Endothelial cell of umbilical vein (primary cell): Measurements from ENCODE around the gene GPAT2.
"Not testable (repeated sequence)": the region's sequence is repeated elsewhere in the genome, so short reads cannot be mapped to it uniquely, and the experiment has no call there.

Experiments used
- POLR2A ChIP-seq: IDR thresholded peaks from 2 replicates; pipeline ENCODE4 v1.6.1; 2012; ENCODE audit warnings: low read depth, mild to moderate bottlenecking, control low read depth, low read length
- POLR2AphosphoS5 ChIP-seq: IDR thresholded peaks from 2 replicates; pipeline ENCODE4 v1.6.1; 2012; ENCODE audit warnings: low read depth, mild to moderate bottlenecking, control low read depth, low read length, moderate library complexity; ENCODE audit not compliant: insufficient read depth
- TF ChIP-seq, protein P1 (sequence below), 2 donors: IDR thresholded peaks; 1 replicate in 1 of 2; 2 replicates in 1 of 2; pipeline ENCODE4 v1.5.1; 2011; ENCODE audit warnings: low read length in 2 of 2, mild to moderate bottlenecking in 2 of 2, moderate library complexity in 2 of 2, control low read depth in 1 of 2, inconsistent platforms in 1 of 2, low read depth in 1 of 2; ENCODE audit not compliant: insufficient read depth in 1 of 2; ENCODE audit errors: extremely low read depth in 1 of 2

DNA sequence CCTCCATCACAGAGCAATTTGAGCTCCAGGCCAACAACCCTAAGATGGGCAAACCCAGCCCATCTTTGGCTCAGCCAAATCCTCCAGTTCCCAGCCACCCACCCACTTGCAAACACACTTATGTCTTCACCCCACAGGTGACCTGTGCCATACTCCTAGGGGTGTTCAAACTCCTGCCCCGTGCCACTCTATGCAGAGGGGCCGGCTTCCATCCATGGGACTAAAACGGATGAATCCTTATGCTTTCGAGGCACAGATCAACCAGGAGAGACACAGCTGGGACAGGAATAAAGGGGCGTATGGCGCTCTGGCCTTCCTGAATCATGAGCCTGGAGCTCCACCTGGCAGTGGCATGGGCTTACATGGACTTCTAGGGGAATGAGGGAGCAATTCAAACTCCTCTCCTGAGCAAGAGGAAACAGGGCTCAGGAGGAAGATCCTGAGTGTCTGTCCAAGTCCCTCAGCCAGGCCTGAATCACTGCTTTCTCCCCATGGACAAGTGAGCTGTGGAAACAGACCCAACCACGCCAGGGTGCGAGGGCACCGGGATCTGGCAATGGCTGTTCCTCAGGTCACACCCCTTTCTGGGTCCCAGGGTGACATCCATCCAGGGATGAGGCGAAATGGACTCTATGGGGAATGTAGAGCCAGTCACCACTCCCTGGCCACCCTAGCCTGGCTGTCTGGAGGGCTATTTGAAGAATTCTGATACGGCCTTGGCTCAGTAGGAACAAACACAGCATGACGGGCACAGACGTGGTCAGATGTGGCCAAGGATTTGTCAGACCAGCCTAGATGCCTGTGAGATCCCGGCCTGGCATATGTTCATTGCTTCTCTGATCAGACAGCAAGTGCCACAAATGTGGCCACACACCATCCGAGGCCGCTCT, 36.6 kb upstream of the GPAT2 start:
- TF ChIP-seq, protein P1, sequence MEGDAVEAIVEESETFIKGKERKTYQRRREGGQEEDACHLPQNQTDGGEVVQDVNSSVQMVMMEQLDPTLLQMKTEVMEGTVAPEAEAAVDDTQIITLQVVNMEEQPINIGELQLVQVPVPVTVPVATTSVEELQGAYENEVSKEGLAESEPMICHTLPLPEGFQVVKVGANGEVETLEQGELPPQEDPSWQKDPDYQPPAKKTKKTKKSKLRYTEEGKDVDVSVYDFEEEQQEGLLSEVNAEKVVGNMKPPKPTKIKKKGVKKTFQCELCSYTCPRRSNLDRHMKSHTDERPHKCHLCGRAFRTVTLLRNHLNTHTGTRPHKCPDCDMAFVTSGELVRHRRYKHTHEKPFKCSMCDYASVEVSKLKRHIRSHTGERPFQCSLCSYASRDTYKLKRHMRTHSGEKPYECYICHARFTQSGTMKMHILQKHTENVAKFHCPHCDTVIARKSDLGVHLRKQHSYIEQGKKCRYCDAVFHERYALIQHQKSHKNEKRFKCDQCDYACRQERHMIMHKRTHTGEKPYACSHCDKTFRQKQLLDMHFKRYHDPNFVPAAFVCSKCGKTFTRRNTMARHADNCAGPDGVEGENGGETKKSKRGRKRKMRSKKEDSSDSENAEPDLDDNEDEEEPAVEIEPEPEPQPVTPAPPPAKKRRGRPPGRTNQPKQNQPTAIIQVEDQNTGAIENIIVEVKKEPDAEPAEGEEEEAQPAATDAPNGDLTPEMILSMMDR (IDR thresholded peaks at IDR 0.05; ENCODE audit: extremely low read depth in 1 of 2, insufficient read depth in 1 of 2, low read depth in 1 of 2, low read length in 2 of 2): not testable (repeated sequence)
- TF ChIP-seq POLR2AphosphoS5, POLR2A: not testable (repeated sequence)
